Adrenal gland (tissue), 12 donors: Measurements from ENCODE around the gene CTSZ. TPM values are rescaled to one million over a fixed set of nuclear protein-coding genes. Genes with fewer than 3 reads are reported as not detected.
A peak's percentile ranks its signal among the peaks of the same experiment; 100 is the strongest.
"Not testable (repeated sequence)": the region's sequence is repeated elsewhere in the genome, so short reads cannot be mapped to it uniquely, and the experiment has no call there.

ENCODE experiments used
- DNase-seq, 7 donors: peaks; one replicate each; pipeline ENCODE4 v3.0.0-alpha.2; 2019 to 2020
- H3K27ac ChIP-seq, 5 donors: fragments of 200-600 bp; sonication (generic) in 4 of 5; 1 replicate in 3 of 5; 2 replicates in 2 of 5; pipeline versions ENCODE4 v1.5.1 to v1.8.0; 2016 to 2020; ENCODE audit warnings: mild to moderate bottlenecking in 1 of 5
- H3K27me3 ChIP-seq: fragments of 200-600 bp; 2 replicates; pipeline ENCODE4 v1.8.0; 2021
- H3K36me3 ChIP-seq, 2 donors: fragments of 200-600 bp; replicated peaks in 1 of 2; 1 replicate in 1 of 2; 2 replicates in 1 of 2; pipeline versions ENCODE4 v1.5.1 to v1.8.0; 2018 to 2022
- H3K4me1 ChIP-seq, 2 donors: fragments of 200-600 bp; replicated peaks in 1 of 2; 1 replicate in 1 of 2; 2 replicates in 1 of 2; pipeline versions ENCODE4 v1.5.1 to v1.8.0; 2018 to 2021
- H3K4me3 ChIP-seq, 4 donors: fragments of 200-600 bp; sonication (generic) in 3 of 4; one replicate each; pipeline ENCODE4 v1.5.1; 2016 to 2018
- H3K9me3 ChIP-seq, 3 donors: fragments of 200-600 bp; sonication (generic) in 1 of 3; replicated peaks in 1 of 3; 1 replicate in 2 of 3; 2 replicates in 1 of 3; pipeline versions ENCODE4 v1.5.1 to v1.8.0; 2016 to 2021
- CTCF ChIP-seq, 6 experiments: fragments of 450-650 bp in 4 of 6; fragments of 200-600 bp in 2 of 6; sonication (generic) in 1 of 6; IDR thresholded peaks; 1 replicate in 5 of 6; 2 replicates in 1 of 6; pipeline versions ENCODE4 v1.5.1 to v1.8.0; 2016 to 2021; ENCODE audit warnings: antibody characterized with exemption in 6 of 6, mild to moderate bottlenecking in 2 of 6, moderate library complexity in 1 of 6
- POLR2A ChIP-seq, 2 donors: fragments of 450-650 bp; IDR thresholded peaks; one replicate each; pipeline ENCODE4 v1.6.1; 2017; ENCODE audit warnings: antibody characterized with exemption in 2 of 2, mild to moderate bottlenecking in 2 of 2, moderate library complexity in 1 of 2
- WGBS, 4 donors: extraction: QIAGEN DNeasy Blood & Tissue Kit in 2 of 4; methylation state at CpG; one replicate each; pipeline versions ENCODE4 v1.1.5 to v1.1.7; 2013 to 2017; 5-methylcytosine and 5-hydroxymethylcytosine counted together
- intact Hi-C, 2 donors: fragments of 100-400 bp; cut with DNase I; formaldehyde crosslinking; loops; one replicate each; pipeline versions ENCODE4 v1.14.1 to v1.15.0; 2022 to 2023
- polyA plus RNA-seq, 3 donors: library from polyadenylated mRNA; stranded (reverse); fragments of 200-250 nt in 2 of 3; fragments of 350-450 nt in 1 of 3; fragmentation: Illumina TruSeq in 1 of 3; extraction: RNeasy Lipid Tissue Mini Kit (QIAGEN cat#74804) in 1 of 3; gene quantifications; one replicate each; pipeline ENCODE4 v1.2.3, GENCODE V29; 2013 to 2014
- total RNA-seq, 9 donors: library from RNA; depleted of rRNA in 4 of 9; stranded (reverse); fragments of >200 nt in 4 of 9; fragments of 120-200 nt in 1 of 9; fragmentation: NEBNext Ultra II Directional in 1 of 9; extraction: Animal tissue kit (Norgen Biotek cat#: 25700) in 1 of 9; gene quantifications; one replicate each; pipeline versions ENCODE4 v1.1.0 to v1.2.4, GENCODE V29; 2013 to 2023
- donor health status: healthy with polysubstance abuse.
- donor health status: Bipolar disorder and iron deficiency.
- donor health status: DM: yes; HTN: yes; CAD: no.
- donor health status: DM: no; HTN: no; CAD: no.
- donor health status: DM: no; HTN: no; CAD: no.
- donor health status: DM: yes; HTN: yes; CAD: no.

Gene CTSZ
- total and polyA plus RNA-seq, 12 donors = 36.4 to 266 (median 155) TPM

- intact Hi-C loops = no loop called here
- DNase-seq = peak in 4 of 7 donors; percentile 12 to 66 (median 30)
- H3K4me3 ChIP-seq = no peak overlapping the region
- peaks cover 3 to 18% of the 10 kb centered on the region in 2 donors for H3K4me1 ChIP-seq
- WGBS, 4 donors = 68 to 75% (median 71%) methylated on average over 12 to 13 of the region's 13 CpGs
- TF ChIP-seq POLR2A (IDR thresholded peaks at IDR 0.05) = no peak
- TF ChIP-seq CTCF (IDR thresholded peaks at IDR 0.05) = no peak
- H3K27ac ChIP-seq = peak overlapping the region in 1 of 5 donors; percentile 21
- H3K36me3 ChIP-seq = no peaks in the 10 kb centered on the region
- H3K27me3 ChIP-seq = no peaks in the 10 kb centered on the region
- H3K9me3 ChIP-seq = no peaks in the 10 kb centered on the region
Measured at GRCh38 chr20:59013959-59014608, 7.0 kb upstream of the CTSZ start.

- H3K36me3 ChIP-seq = no peaks in the 10 kb centered on the region
- H3K27ac ChIP-seq = no peak overlapping the region
- H3K27me3 ChIP-seq = no peaks in the 10 kb centered on the region
- WGBS, 4 donors = 89 to 93% (median 92%) methylated on average over 15 to 17 of the region's 17 CpGs
- no peaks in the 10 kb centered on the region for H3K9me3 ChIP-seq
- intact Hi-C loops = no loop called here
- DNase-seq = peak in 3 of 7 donors; percentile 0 to 12 (median 10)
- no peak for TF ChIP-seq POLR2A (IDR thresholded peaks at IDR 0.05)
- no peak for TF ChIP-seq CTCF (IDR thresholded peaks at IDR 0.05)
- H3K4me3 ChIP-seq = no peak overlapping the region
- H3K4me1 ChIP-seq = peaks cover 3 to 18% of the 10 kb centered on the region in 2 donors
Measured at GRCh38 chr20:59013031-59013951, 6.2 kb upstream of the CTSZ start.

- H3K4me3 ChIP-seq, DNase-seq, H3K9me3 ChIP-seq, intact Hi-C loops, H3K27me3 ChIP-seq, H3K27ac ChIP-seq, H3K36me3 ChIP-seq: not testable (repeated sequence)
- 82 to 93% (median 91%) methylated on average over 3 of the region's 3 CpGs for WGBS, 4 donors
- H3K4me1 ChIP-seq = peaks cover 7 to 15% of the 10 kb centered on the region in 2 donors
Measured at GRCh38 chr20:59011874-59012157, 4.8 kb upstream of the CTSZ start.

- intact Hi-C loops = no loop called here
- WGBS, 4 donors = 66 to 75% (median 68%) methylated on average over 17 of the region's 17 CpGs
- no peaks in the 10 kb centered on the region for H3K36me3 ChIP-seq
- H3K27me3 ChIP-seq = no peaks in the 10 kb centered on the region
- TF ChIP-seq CTCF (IDR thresholded peaks at IDR 0.05) (no peak), POLR2A (IDR thresholded peaks at IDR 0.05) (no peak)
- H3K9me3 ChIP-seq = no peaks in the 10 kb centered on the region
- DNase-seq = peak in 4 of 7 donors; percentile 14 to 59 (median 25)
- H3K4me3 ChIP-seq = no peak overlapping the region
- H3K27ac ChIP-seq = peak overlapping the region in 1 of 5 donors; percentile 16
- H3K4me1 ChIP-seq = peaks cover 7 to 13% of the 10 kb centered on the region in 2 donors
Measured at GRCh38 chr20:59010995-59011873, 4.2 kb upstream of the CTSZ start.
